NAMALWA (cell line): ENCODE results near the gene GALNT14.
A peak's percentile ranks its signal among the peaks of the same experiment; 100 is the strongest.

Source experiments
- DNase-seq: peaks from one replicate; pipeline ENCODE4 v3.0.0-alpha.2; 2015; ENCODE audit warnings: low spot score

The GALNT14 gene

GRCh38 chr2:30888852-30889409 is 249.3 kb downstream of the GALNT14 start:
- no peak for DNase-seq

DNA sequence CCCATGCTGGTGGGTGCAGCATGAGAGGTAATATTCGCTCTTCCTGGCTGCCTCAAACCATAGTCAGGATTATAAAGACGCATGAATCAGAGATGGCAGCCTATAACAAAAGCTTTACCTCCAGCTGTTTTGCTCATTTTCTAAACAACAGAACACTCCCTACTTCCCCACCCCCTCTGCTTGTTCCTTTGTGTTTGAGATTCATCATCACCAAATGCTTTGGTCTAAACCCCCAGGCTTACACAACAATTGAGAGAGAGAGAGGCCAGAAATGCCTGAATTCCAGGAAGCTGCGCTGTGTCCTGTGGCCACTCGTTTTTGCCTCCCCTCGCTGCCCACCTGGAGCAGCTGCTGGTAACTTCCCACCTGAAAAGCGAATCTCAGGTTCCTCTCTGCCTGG is 252.2 kb downstream of the GALNT14 start:
- no peak for DNase-seq

- DNase-seq, result no peak
These were observed 254.4 kb downstream of the GALNT14 start for GRCh38 chr2:30883822-30884221.

DNA sequence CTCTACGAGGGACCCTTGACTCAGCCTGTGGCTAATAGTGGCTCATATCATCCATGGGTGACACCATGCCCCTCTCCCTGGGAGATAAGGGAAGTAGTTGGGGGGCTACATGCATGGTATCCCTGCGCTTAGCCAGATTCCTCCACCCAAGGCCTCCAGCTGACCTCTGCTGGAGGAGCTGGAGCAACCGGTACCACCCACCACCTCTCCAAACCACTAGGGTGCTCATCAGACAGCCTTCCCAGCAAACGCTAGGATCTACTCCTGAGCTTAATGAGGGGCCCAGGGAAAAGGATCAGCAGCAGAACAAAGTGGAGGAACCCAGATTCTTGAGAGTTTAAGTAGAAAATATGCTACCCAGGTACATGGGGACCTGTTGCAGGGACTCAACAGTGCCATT is 255.1 kb downstream of the GALNT14 start:
- no peak for DNase-seq

- DNase-seq, result no peak
These were observed 257.7 kb downstream of the GALNT14 start for GRCh38 chr2:30880516-30880915.

- no peak for DNase-seq
These were observed 260.4 kb downstream of the GALNT14 start for GRCh38 chr2:30877833-30878232.

- DNase-seq, result no peak
These were observed 265.4 kb downstream of the GALNT14 start for GRCh38 chr2:30872797-30873196.

DNA sequence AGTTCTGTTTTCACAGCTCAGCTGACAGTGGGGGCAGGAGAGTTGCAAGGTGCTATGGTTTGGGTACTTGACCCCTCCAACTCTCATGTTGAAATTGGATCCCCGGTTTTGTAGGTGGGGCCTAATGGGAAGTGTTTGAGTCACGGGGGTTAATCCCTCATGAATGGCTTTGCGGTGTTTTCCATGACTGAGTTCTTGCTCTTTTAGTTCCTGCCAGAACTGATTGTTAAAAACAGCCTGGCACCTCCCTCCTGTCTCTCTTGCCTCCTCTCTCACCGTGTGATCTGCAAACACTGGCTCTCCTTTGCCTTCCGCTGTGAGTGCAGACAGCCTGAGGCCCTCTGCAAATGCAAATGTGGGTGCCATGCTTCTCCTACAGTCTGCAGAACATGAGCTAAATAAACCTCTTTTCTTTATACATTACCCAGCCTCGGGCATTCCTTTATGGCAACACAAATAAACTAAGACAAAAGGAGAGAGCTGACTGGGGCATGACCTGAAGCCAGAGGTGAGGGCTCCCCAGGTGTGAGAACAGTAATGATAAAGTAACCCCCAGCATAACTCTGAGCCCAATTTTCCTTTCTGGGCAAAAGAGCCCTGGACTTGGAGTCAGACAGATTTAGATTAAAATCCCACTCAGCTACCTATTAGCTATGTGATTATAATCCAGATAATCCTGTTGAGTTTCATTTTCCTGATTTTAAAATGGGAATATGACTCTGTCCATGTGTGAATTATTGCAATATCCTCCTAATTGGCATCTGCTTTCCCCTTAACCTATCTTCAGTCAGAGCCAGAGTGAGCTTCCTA is 266.1 kb downstream of the GALNT14 start:
- no peak for DNase-seq

DNA sequence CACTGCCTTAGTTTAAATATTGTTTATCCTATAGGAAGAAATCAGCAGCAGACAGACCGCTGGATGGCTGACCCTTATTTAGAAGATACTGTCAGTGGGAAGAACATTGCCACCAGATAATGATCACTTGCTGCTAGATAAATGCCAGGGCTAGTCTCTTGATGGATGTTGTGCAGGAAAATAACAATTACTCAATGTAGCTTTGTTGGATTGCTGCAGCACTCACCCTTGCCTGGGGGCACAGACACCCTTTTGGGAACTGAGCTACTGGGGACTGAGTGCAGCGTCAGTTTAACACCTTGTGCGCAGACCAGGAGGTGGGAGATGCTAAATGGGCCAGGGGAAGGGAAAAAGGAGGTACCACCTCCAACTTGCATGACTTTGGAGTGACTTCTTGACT is 266.8 kb downstream of the GALNT14 start:
- no peak for DNase-seq

DNA sequence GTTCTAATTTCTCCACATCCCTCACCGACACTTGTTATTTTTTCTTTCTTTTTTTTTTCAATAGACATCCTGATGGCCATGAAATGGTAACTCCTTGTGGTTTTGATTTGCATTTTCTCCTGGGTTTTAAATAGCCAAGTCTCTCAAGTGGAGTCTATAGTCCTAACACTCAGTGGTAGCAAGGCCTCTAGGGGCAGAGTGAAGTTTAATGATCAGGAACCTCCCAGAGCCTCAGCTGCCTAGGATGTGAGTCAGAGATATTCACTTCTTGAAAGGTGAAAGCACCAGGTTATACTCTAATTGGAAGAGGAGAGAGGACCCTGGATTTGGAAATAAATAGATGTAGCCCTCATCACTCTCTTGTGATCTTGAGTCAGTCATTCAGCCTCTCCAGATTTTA is 268.3 kb downstream of the GALNT14 start:
- no peak for DNase-seq

DNA sequence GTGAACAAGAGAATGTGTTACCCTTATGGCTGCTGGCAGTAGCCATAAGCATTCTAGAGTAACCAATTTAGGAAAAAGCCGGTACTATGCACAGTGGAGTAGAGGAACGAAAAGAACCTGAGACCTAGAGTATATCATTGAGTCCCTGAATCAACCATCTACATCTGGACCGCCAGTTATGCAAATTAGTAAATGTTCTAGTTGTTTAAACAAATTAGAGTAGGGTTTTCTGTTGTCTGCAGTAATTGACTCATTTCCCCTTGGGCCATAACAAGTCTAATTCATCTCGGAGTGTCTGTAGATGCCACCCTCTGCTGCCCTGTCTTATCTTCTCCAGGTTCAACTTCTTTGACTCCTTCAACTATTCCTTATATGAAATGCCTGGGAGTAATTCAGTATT is 270.9 kb downstream of the GALNT14 start:
- peak; percentile 38 for DNase-seq

GRCh38 chr2:30866974-30867373 is 271.3 kb downstream of the GALNT14 start:
- no peak for DNase-seq

- DNase-seq, result peak; percentile 28
These were observed 272.2 kb downstream of the GALNT14 start for GRCh38 chr2:30865892-30866681.

DNA sequence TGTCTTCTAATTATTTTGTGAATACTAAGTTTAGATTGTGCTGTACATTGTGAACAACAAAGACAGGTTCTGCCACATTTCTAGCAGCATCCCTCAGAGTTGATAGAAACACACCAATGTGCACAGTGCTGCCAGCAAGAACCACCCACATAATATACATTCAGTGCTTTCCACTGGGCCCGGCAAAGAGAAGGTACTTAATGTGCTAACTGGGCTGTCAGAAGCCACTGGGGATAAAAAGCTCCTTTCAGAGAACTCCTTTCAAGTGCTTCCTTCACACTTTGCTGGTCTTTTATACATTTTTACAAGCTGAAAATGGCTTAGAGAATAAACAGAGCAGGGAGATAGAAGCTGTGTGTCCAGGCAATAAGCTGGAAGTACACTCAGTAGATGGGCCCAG is 273.0 kb downstream of the GALNT14 start:
- DNase-seq, result no peak

DNA sequence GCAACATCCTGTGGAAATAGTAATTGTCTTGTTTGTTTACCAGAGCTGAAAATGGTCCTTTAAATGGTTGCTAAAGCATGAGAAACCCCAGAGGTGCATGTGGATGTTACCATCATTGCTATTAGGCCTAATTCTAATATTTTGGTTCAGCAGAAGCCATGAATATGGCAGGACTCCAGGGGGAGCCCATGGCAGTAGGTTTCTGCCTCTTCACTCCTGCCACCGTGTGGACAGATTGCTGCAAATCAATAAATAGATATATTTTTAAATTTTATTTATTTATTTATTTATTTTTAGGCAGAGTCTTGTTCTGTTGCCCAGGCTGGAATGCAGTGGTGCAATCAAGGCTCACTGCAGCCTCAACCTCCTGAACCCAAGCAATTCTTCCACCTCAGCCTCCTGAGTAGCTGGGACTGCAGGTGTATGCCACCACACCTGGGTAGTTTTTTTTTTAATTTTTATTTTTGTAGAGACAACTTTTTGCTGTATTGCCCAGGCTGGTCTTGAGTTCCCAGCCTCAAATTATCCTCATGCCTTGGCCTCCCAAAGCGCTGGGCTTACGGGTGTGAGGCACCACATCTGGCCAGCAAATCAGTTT is 276.1 kb downstream of the GALNT14 start:
- peak; percentile 87 for DNase-seq

- no peak for DNase-seq
These were observed 277.5 kb downstream of the GALNT14 start for GRCh38 chr2:30860726-30861125.
